Measurements from ENCODE around the gene STKLD1. TPM values are rescaled to one million over a fixed set of nuclear protein-coding genes. Genes with fewer than 3 reads are reported as not detected.
"Not testable (repeated sequence)": the region's sequence is repeated elsewhere in the genome, so short reads cannot be mapped to it uniquely, and the experiment has no call there.

The STKLD1 gene
- total RNA-seq, 1 experiment from 2014 or later, result 3.4 TPM

DNA sequence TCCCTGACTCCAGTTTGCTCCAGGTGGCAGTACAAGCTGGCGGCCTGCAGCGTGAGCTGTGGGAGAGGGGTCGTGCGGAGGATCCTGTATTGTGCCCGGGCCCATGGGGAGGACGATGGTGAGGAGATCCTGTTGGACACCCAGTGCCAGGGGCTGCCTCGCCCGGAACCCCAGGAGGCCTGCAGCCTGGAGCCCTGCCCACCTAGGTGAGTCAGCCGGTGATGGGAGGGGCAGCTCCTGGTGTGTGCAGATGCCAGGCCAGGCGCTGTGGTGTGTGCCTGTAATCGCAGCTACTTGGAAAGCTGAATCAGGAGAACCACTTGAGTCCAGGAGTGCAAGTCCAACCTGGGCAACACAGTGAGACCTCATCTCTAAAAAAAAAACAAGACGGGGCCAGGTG, 73.6 kb downstream of the STKLD1 start:
- BruUV-seq (replicated peaks), result no TSS peak
- DNase-seq, result no peak
- H3K27me3 Mint-ChIP-seq (ENCODE audit: insufficient read depth, unreplicated experiment), result peaks cover 4% of the 10 kb centered on the region
- no peak for TF ChIP-seq CTCF (IDR thresholded peaks at IDR 0.05; ENCODE audit: insufficient read depth in 1 of 2, low read depth in 1 of 2, low read length in 1 of 2, severe bottlenecking in 1 of 2, unreplicated experiment in 1 of 2)
- intact Hi-C loops (cut with micrococcal nuclease; ENCODE audit: unreplicated experiment), result no loop called here
- CTCF ChIA-PET, result no interaction called here
- H3K27ac Mint-ChIP-seq (ENCODE audit: unreplicated experiment), result no peak overlapping the region
- Histone ChIP-seq H3K27me3 (replicated peaks; ENCODE audit: control insufficient read depth, insufficient read depth, low read length) (no peaks in the 10 kb centered on the region), H3K4me3 (ENCODE audit: low read depth, low read length) (no peak overlapping the region), H3K36me3 (ENCODE audit: control insufficient read depth, insufficient read depth, low read length) (no peaks in the 10 kb centered on the region), H3K9me3 (no peaks in the 10 kb centered on the region), H3K4me1 (no peaks in the 10 kb centered on the region)
- no peaks in the 10 kb centered on the region for H3K4me1 Mint-ChIP-seq (ENCODE audit: low read depth, unreplicated experiment)
- POLR2A ChIA-PET, result no interaction called here
- no peak overlapping the region for H3K4me3 Mint-ChIP-seq (ENCODE audit: unreplicated experiment)
- H3K9me3 Mint-ChIP-seq (ENCODE audit: unreplicated experiment), result no peaks in the 10 kb centered on the region
- H3K36me3 Mint-ChIP-seq (ENCODE audit: insufficient read depth, unreplicated experiment), result no peaks in the 10 kb centered on the region

GRCh38 chr9:133451865-133452264, 75.7 kb downstream of the STKLD1 start:
- CTCF ChIA-PET, result interaction anchor here (0.9 kb wide), 1 partner anchor 9 kb away, joined by 3 read pairs; no protein-coding TSS in a partner anchor
- H3K9me3 Mint-ChIP-seq (ENCODE audit: unreplicated experiment), result not testable (repeated sequence)

GRCh38 chr9:133452562-133452961, 76.4 kb downstream of the STKLD1 start:
- Histone ChIP-seq H3K9me3 (no peaks in the 10 kb centered on the region), H3K27me3 (replicated peaks; ENCODE audit: control insufficient read depth, insufficient read depth, low read length) (no peaks in the 10 kb centered on the region), H3K4me3 (ENCODE audit: low read depth, low read length) (no peak overlapping the region), H3K36me3 (ENCODE audit: control insufficient read depth, insufficient read depth, low read length) (no peaks in the 10 kb centered on the region), H3K4me1 (no peaks in the 10 kb centered on the region)
- intact Hi-C loops (cut with micrococcal nuclease; ENCODE audit: unreplicated experiment), result no loop called here
- POLR2A ChIA-PET, result no interaction called here
- H3K4me1 Mint-ChIP-seq (ENCODE audit: low read depth, unreplicated experiment), result no peaks in the 10 kb centered on the region
- no peak for TF ChIP-seq CTCF (IDR thresholded peaks at IDR 0.05; ENCODE audit: insufficient read depth in 1 of 2, low read depth in 1 of 2, low read length in 1 of 2, severe bottlenecking in 1 of 2, unreplicated experiment in 1 of 2)
- H3K27ac Mint-ChIP-seq (ENCODE audit: unreplicated experiment), result no peak overlapping the region
- BruUV-seq (replicated peaks), result no TSS peak
- H3K36me3 Mint-ChIP-seq (ENCODE audit: insufficient read depth, unreplicated experiment), result no peaks in the 10 kb centered on the region
- H3K9me3 Mint-ChIP-seq (ENCODE audit: unreplicated experiment), result no peaks in the 10 kb centered on the region
- DNase-seq, result no peak
- no peak overlapping the region for H3K4me3 Mint-ChIP-seq (ENCODE audit: unreplicated experiment)
- no peaks in the 10 kb centered on the region for H3K27me3 Mint-ChIP-seq (ENCODE audit: insufficient read depth, unreplicated experiment)
- CTCF ChIA-PET, result interaction anchor here (0.9 kb wide), 1 partner anchor 8 kb away, joined by 3 read pairs; no protein-coding TSS in a partner anchor

More at GRCh38 chr9:133451865-133452264, 75.7 kb downstream of the STKLD1 start:
- H3K4me1 ChIP-seq; BruUV-seq (replicated peaks); intact Hi-C loops (cut with micrococcal nuclease; ENCODE audit: unreplicated experiment); H3K27me3 ChIP-seq (replicated peaks; ENCODE audit: control insufficient read depth, insufficient read depth, low read length); H3K36me3 Mint-ChIP-seq (ENCODE audit: insufficient read depth, unreplicated experiment); H3K4me3 Mint-ChIP-seq (ENCODE audit: unreplicated experiment); DNase-seq; H3K9me3 ChIP-seq; POLR2A ChIA-PET; H3K4me1 Mint-ChIP-seq (ENCODE audit: low read depth, unreplicated experiment); H3K4me3 ChIP-seq (ENCODE audit: low read depth, low read length); H3K36me3 ChIP-seq (ENCODE audit: control insufficient read depth, insufficient read depth, low read length); H3K27me3 Mint-ChIP-seq (ENCODE audit: insufficient read depth, unreplicated experiment); H3K27ac Mint-ChIP-seq (ENCODE audit: unreplicated experiment): not testable (repeated sequence)

- H3K27me3 Mint-ChIP-seq (ENCODE audit: insufficient read depth, unreplicated experiment), result no peaks in the 10 kb centered on the region
Observed at GRCh38 chr9:133453651-133454050, 77.5 kb downstream of the STKLD1 start.

More at GRCh38 chr9:133453651-133454050, 77.5 kb downstream of the STKLD1 start:
- no peak overlapping the region for H3K4me3 Mint-ChIP-seq (ENCODE audit: unreplicated experiment)
- Histone ChIP-seq H3K36me3 (ENCODE audit: control insufficient read depth, insufficient read depth, low read length) (no peaks in the 10 kb centered on the region), H3K9me3 (no peaks in the 10 kb centered on the region), H3K27me3 (replicated peaks; ENCODE audit: control insufficient read depth, insufficient read depth, low read length) (no peaks in the 10 kb centered on the region), H3K4me1 (no peaks in the 10 kb centered on the region), H3K4me3 (ENCODE audit: low read depth, low read length) (no peak overlapping the region)
- TF ChIP-seq CTCF (IDR thresholded peaks at IDR 0.05; ENCODE audit: insufficient read depth in 1 of 2, low read depth in 1 of 2, low read length in 1 of 2, severe bottlenecking in 1 of 2, unreplicated experiment in 1 of 2), result no peak
- H3K36me3 Mint-ChIP-seq (ENCODE audit: insufficient read depth, unreplicated experiment), result no peaks in the 10 kb centered on the region
- intact Hi-C loops (cut with micrococcal nuclease; ENCODE audit: unreplicated experiment), result no loop called here
- H3K4me1 Mint-ChIP-seq (ENCODE audit: low read depth, unreplicated experiment), result no peaks in the 10 kb centered on the region
- H3K27ac Mint-ChIP-seq (ENCODE audit: unreplicated experiment), result no peak overlapping the region
- ChIA-PET POLR2A (interaction anchor here (0.6 kb wide), 1 partner anchor 106 kb away, joined by 3 read pairs; the partner anchor contains the start of gene MED22), CTCF (no interaction called here)
- no peaks in the 10 kb centered on the region for H3K9me3 Mint-ChIP-seq (ENCODE audit: unreplicated experiment)
- no peak for DNase-seq
- no TSS peak for BruUV-seq (replicated peaks)
